HepG2 (cell line): ENCODE data around the gene L3MBTL4. TPM values are rescaled to one million over a fixed set of nuclear protein-coding genes. Genes with fewer than 3 reads are reported as not detected.

Experiments used
- DMAP1 ChIP-seq: IDR thresholded peaks from 2 replicates; pipeline ENCODE4 v1.6.1; 2016
- DNMT3B ChIP-seq: conservative IDR thresholded peaks from 2 replicates; pipeline ENCODE4 v1.6.1; 2016; ENCODE audit warnings: missing biosample characterization, control low read depth
- HMG20A ChIP-seq: IDR thresholded peaks from 2 replicates; pipeline ENCODE4 v1.6.1; 2016; ENCODE audit warnings: borderline replicate concordance
- PAF1 ChIP-seq: IDR thresholded peaks from 2 replicates; pipeline ENCODE4 v1.6.1; 2016; ENCODE audit warnings: missing genetic modification reagents, missing compliant biosample characterization
- STAG1 ChIP-seq: sonication (generic); formaldehyde crosslinking; IDR thresholded peaks from 2 replicates; pipeline ENCODE4 v1.4.0; 2020; ENCODE audit warnings: missing genetic modification reagents
- ZNF569 ChIP-seq: sonication (generic); formaldehyde crosslinking; IDR thresholded peaks from 2 replicates; pipeline ENCODE4 v1.5.0; 2020; ENCODE audit warnings: mild to moderate bottlenecking, missing genetic modification reagents, moderate library complexity, borderline replicate concordance
- ZNF746 ChIP-seq: sonication (generic); formaldehyde crosslinking; IDR thresholded peaks from 2 replicates; pipeline ENCODE4 v1.8.0; 2022; ENCODE audit warnings: mild to moderate bottlenecking, missing genetic modification reagents
- ZNF768 ChIP-seq: sonication (generic); formaldehyde crosslinking; IDR thresholded peaks from 2 replicates; pipeline ENCODE4 v1.4.0; 2020; ENCODE audit warnings: missing genetic modification reagents
- ZSCAN9 ChIP-seq: IDR thresholded peaks from 2 replicates; pipeline ENCODE4 v1.6.1; 2016; ENCODE audit warnings: borderline replicate concordance
- polyA plus RNA-seq, 8 experiments: library from polyadenylated mRNA; depleted of rRNA in 3 of 8; stranded (reverse) in 7 of 8; unstranded in 1 of 8; fragments of >200 nt; fragmentation: Illumina TruSeq in 4 of 8; extraction: Trizol in 4 of 8; gene quantifications; 2 replicates each; pipeline versions ENCODE4 v1.2.1 to v1.2.3, GENCODE V29; 2011 to 2016; ENCODE audit warnings: low read depth in 4 of 8, missing spikeins in 1 of 8, mixed read lengths in 1 of 8; ENCODE audit not compliant: insufficient read depth in 1 of 8
- total RNA-seq, 5 experiments: library from RNA; depleted of rRNA; stranded (reverse); fragments of >200 nt; fragmentation: Illumina TruSeq; extraction: Trizol; gene quantifications; 2 replicates each; pipeline ENCODE4 v1.2.3, GENCODE V29; 2016; ENCODE audit warnings: low read depth in 1 of 5
- TF ChIP-seq, protein P1 (sequence below): sonication (generic); formaldehyde crosslinking; IDR thresholded peaks from 2 replicates; pipeline ENCODE4 v1.4.0; 2020; ENCODE audit warnings: missing genetic modification reagents, borderline replicate concordance
- TF ChIP-seq, protein P2 (sequence below): sonication (generic); formaldehyde crosslinking; IDR thresholded peaks from 2 replicates; pipeline ENCODE4 v1.8.1; 2023; ENCODE audit warnings: mild to moderate bottlenecking, missing genetic modification reagents, borderline replicate concordance
- TF ChIP-seq, protein P3 (sequence below): sonication (generic); formaldehyde crosslinking; IDR thresholded peaks from 2 replicates; pipeline ENCODE4 v1.8.0; 2022; ENCODE audit warnings: missing genetic modification reagents, mild to moderate bottlenecking, inconsistent platforms, borderline replicate concordance
- TF ChIP-seq, protein P4 (sequence below): sonication (generic); formaldehyde crosslinking; IDR thresholded peaks from 2 replicates; pipeline ENCODE4 v1.5.0; 2020; ENCODE audit warnings: mild to moderate bottlenecking, missing genetic modification reagents, moderate library complexity

L3MBTL4 gene
- total and polyA plus RNA-seq, 2 of the 13 experiments (the other 11 are each of a cell fraction or from before 2014, with no cell fraction given) = 10.8 to 13.3 TPM

DNA sequence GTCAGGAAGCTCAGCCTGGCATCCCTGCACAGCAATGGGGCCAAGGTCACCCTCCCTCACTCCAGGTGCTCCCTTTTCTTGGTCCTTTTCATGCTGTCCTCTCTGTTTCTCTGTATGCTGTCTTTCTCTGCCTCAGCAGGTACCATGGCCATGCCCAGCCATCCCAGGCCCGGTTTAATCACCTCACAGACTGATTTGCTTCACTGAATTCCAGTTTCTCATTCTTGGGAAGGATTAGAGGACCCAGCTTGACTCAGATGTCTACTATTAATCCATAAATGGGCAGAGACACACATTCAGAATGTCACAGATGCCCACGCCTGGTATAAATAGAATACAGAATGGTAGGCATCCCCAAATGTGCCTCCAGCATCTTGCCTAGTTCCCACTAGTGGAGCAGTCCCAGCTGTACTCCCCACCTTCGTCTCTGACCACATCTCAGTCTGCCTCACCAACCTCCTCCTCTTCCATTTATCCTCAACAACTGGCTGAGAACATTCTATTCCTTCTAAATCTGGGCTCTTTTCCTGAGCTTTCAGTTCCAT lies 14.2 kb upstream of the L3MBTL4 start (continued):
- TF ChIP-seq, protein P1, sequence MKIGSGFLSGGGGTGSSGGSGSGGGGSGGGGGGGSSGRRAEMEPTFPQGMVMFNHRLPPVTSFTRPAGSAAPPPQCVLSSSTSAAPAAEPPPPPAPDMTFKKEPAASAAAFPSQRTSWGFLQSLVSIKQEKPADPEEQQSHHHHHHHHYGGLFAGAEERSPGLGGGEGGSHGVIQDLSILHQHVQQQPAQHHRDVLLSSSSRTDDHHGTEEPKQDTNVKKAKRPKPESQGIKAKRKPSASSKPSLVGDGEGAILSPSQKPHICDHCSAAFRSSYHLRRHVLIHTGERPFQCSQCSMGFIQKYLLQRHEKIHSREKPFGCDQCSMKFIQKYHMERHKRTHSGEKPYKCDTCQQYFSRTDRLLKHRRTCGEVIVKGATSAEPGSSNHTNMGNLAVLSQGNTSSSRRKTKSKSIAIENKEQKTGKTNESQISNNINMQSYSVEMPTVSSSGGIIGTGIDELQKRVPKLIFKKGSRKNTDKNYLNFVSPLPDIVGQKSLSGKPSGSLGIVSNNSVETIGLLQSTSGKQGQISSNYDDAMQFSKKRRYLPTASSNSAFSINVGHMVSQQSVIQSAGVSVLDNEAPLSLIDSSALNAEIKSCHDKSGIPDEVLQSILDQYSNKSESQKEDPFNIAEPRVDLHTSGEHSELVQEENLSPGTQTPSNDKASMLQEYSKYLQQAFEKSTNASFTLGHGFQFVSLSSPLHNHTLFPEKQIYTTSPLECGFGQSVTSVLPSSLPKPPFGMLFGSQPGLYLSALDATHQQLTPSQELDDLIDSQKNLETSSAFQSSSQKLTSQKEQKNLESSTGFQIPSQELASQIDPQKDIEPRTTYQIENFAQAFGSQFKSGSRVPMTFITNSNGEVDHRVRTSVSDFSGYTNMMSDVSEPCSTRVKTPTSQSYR = no peak
- TF ChIP-seq PAF1 (CRISPR knock-in tag) = no peak
- TF ChIP-seq ZSCAN9 = no peak
- TF ChIP-seq, protein P2, sequence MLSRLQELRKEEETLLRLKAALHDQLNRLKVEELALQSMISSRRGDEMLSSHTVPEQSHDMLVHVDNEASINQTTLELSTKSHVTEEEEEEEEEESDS = no peak
- TF ChIP-seq ZNF746 (CRISPR knock-in tag) = no peak
- TF ChIP-seq, protein P3, sequence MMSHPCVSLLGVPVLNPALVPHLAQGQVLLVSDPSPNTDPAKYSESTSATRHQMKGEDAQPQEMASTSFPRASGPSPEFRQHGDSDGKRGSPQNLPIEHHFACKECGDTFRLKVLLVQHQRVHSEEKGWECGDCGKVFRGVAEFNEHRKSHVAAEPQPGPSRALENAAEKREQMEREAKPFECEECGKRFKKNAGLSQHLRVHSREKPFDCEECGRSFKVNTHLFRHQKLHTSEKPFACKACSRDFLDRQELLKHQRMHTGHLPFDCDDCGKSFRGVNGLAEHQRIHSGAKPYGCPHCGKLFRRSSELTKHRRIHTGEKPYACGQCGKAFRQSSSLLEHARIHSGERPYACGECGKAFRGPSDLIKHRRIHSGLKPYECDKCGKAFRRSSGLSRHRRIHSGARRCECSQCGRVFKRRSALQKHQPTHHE (CRISPR knock-in tag) = no peak
- no peak for TF ChIP-seq DMAP1
- TF ChIP-seq HMG20A = no peak
- TF ChIP-seq ZNF569 (CRISPR knock-in tag) = no peak
- TF ChIP-seq ZNF768 (CRISPR knock-in tag) = no peak
- TF ChIP-seq STAG1 (CRISPR knock-in tag) = no peak
- TF ChIP-seq, protein P4, sequence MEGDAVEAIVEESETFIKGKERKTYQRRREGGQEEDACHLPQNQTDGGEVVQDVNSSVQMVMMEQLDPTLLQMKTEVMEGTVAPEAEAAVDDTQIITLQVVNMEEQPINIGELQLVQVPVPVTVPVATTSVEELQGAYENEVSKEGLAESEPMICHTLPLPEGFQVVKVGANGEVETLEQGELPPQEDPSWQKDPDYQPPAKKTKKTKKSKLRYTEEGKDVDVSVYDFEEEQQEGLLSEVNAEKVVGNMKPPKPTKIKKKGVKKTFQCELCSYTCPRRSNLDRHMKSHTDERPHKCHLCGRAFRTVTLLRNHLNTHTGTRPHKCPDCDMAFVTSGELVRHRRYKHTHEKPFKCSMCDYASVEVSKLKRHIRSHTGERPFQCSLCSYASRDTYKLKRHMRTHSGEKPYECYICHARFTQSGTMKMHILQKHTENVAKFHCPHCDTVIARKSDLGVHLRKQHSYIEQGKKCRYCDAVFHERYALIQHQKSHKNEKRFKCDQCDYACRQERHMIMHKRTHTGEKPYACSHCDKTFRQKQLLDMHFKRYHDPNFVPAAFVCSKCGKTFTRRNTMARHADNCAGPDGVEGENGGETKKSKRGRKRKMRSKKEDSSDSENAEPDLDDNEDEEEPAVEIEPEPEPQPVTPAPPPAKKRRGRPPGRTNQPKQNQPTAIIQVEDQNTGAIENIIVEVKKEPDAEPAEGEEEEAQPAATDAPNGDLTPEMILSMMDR (CRISPR knock-in tag) = no peak
- no peak for TF ChIP-seq DNMT3B
